Measurements from ENCODE around the gene SPIRE1. TPM values are rescaled to one million over a fixed set of nuclear protein-coding genes. Genes with fewer than 3 reads are reported as not detected.

Gene SPIRE1
- total and polyA plus RNA-seq, 4 donors = 0.29 to 5.7 (median 3.2) TPM

DNA sequence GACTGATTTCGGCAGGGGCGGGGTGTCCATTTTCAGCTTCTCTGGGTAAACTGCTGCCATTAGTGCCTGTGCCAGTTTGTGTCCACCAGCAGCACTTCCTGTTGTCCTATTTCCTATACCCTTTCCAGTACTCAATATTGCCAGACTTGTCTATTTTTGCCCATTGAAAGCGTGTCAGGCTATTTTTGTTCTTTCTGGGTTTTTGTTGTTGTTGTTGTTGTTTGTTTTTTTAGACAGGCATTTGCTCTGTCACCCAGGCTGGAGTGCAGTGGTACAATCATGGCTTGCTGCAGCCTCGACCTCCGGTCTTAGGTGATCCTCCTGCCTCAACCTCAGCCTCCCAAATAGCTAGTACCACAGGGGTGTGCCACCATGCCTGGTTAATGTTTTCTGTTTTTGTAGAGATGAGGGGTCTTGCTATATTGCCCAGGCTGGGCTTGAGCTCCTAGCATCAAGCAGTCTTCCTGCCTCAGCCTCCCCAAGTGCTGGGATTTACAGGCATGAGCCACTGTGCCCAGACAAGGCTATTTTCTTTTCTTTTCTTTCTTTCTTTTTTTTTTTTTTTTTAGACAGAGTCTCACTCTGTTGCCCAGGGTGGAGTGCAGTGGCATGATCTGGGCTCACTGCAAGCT lies 241.7 kb downstream of the SPIRE1 start:
- peaks cover 0 to 6% (median 4%) of the 10 kb centered on the region in 4 donors for H3K4me1 ChIP-seq (ENCODE audit: control insufficient read depth in 4 of 4, insufficient read depth in 4 of 4, low read length in 3 of 4)
- 81% methylated on average over 5 of the region's 5 CpGs for WGBS
- no peak overlapping the region for H3K27ac ChIP-seq (ENCODE audit: low read depth in 1 of 2, low read length in 2 of 2)
- H3K9me3 ChIP-seq (ENCODE audit: control insufficient read depth in 4 of 4, low read length in 3 of 4) = no peaks in the 10 kb centered on the region
- TF ChIP-seq FOXA2 (IDR thresholded peaks at IDR 0.05) (no peak), TAF1 (conservative IDR thresholded peaks at IDR 0.05) (no peak), SP1 (IDR thresholded peaks at IDR 0.05) (no peak), RAD21 (IDR thresholded peaks at IDR 0.05) (no peak), GABPA (IDR thresholded peaks at IDR 0.05 in 1 of 2, conservative IDR thresholded peaks at IDR 0.05 in 1 of 2) (no peak), YY1 (IDR thresholded peaks at IDR 0.05) (no peak), EGR1 (IDR thresholded peaks at IDR 0.05; ENCODE audit: low read depth in 2 of 2) (no peak), FOXA1 (IDR thresholded peaks at IDR 0.05) (no peak), RXRA (IDR thresholded peaks at IDR 0.05) (no peak), HNF4A (conservative IDR thresholded peaks at IDR 0.05) (no peak), JUND (IDR thresholded peaks at IDR 0.05) (no peak), HNF4G (IDR thresholded peaks at IDR 0.05) (no peak), NR2F2 (IDR thresholded peaks at IDR 0.05) (no peak)
- TF ChIP-seq, protein P1, sequence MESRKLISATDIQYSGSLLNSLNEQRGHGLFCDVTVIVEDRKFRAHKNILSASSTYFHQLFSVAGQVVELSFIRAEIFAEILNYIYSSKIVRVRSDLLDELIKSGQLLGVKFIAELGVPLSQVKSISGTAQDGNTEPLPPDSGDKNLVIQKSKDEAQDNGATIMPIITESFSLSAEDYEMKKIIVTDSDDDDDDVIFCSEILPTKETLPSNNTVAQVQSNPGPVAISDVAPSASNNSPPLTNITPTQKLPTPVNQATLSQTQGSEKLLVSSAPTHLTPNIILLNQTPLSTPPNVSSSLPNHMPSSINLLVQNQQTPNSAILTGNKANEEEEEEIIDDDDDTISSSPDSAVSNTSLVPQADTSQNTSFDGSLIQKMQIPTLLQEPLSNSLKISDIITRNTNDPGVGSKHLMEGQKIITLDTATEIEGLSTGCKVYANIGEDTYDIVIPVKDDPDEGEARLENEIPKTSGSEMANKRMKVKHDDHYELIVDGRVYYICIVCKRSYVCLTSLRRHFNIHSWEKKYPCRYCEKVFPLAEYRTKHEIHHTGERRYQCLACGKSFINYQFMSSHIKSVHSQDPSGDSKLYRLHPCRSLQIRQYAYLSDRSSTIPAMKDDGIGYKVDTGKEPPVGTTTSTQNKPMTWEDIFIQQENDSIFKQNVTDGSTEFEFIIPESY (IDR thresholded peaks at IDR 0.05) = no peak
- TF ChIP-seq, protein P2, sequence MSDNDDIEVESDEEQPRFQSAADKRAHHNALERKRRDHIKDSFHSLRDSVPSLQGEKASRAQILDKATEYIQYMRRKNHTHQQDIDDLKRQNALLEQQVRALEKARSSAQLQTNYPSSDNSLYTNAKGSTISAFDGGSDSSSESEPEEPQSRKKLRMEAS (IDR thresholded peaks at IDR 0.05) = no peak
- TF ChIP-seq, protein P3, sequence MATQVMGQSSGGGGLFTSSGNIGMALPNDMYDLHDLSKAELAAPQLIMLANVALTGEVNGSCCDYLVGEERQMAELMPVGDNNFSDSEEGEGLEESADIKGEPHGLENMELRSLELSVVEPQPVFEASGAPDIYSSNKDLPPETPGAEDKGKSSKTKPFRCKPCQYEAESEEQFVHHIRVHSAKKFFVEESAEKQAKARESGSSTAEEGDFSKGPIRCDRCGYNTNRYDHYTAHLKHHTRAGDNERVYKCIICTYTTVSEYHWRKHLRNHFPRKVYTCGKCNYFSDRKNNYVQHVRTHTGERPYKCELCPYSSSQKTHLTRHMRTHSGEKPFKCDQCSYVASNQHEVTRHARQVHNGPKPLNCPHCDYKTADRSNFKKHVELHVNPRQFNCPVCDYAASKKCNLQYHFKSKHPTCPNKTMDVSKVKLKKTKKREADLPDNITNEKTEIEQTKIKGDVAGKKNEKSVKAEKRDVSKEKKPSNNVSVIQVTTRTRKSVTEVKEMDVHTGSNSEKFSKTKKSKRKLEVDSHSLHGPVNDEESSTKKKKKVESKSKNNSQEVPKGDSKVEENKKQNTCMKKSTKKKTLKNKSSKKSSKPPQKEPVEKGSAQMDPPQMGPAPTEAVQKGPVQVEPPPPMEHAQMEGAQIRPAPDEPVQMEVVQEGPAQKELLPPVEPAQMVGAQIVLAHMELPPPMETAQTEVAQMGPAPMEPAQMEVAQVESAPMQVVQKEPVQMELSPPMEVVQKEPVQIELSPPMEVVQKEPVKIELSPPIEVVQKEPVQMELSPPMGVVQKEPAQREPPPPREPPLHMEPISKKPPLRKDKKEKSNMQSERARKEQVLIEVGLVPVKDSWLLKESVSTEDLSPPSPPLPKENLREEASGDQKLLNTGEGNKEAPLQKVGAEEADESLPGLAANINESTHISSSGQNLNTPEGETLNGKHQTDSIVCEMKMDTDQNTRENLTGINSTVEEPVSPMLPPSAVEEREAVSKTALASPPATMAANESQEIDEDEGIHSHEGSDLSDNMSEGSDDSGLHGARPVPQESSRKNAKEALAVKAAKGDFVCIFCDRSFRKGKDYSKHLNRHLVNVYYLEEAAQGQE (IDR thresholded peaks at IDR 0.05) = no peak
- TF ChIP-seq, protein P4, sequence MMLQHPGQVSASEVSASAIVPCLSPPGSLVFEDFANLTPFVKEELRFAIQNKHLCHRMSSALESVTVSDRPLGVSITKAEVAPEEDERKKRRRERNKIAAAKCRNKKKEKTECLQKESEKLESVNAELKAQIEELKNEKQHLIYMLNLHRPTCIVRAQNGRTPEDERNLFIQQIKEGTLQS (IDR thresholded peaks at IDR 0.05) = no peak
- TF ChIP-seq, protein P5, sequence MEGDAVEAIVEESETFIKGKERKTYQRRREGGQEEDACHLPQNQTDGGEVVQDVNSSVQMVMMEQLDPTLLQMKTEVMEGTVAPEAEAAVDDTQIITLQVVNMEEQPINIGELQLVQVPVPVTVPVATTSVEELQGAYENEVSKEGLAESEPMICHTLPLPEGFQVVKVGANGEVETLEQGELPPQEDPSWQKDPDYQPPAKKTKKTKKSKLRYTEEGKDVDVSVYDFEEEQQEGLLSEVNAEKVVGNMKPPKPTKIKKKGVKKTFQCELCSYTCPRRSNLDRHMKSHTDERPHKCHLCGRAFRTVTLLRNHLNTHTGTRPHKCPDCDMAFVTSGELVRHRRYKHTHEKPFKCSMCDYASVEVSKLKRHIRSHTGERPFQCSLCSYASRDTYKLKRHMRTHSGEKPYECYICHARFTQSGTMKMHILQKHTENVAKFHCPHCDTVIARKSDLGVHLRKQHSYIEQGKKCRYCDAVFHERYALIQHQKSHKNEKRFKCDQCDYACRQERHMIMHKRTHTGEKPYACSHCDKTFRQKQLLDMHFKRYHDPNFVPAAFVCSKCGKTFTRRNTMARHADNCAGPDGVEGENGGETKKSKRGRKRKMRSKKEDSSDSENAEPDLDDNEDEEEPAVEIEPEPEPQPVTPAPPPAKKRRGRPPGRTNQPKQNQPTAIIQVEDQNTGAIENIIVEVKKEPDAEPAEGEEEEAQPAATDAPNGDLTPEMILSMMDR (IDR thresholded peaks at IDR 0.05; ENCODE audit: low read depth, low read length, missing input control) = no peak
- H3K9ac ChIP-seq (ENCODE audit: low read depth in 1 of 2, low read length in 2 of 2) = no peak overlapping the region
- no peaks in the 10 kb centered on the region for H3K27me3 ChIP-seq (ENCODE audit: control insufficient read depth in 4 of 4, insufficient read depth in 4 of 4, low read length in 3 of 4)
- no peak overlapping the region for H3K4me3 ChIP-seq (ENCODE audit: low read depth in 1 of 3, low read length in 3 of 3)
- DNase-seq (ENCODE audit: low spot score) = no peak
- no peaks in the 10 kb centered on the region for H3K36me3 ChIP-seq (ENCODE audit: control insufficient read depth in 4 of 4, insufficient read depth in 3 of 4, low read depth in 1 of 4, low read length in 3 of 4)
